Hepatocyte (in vitro differentiated cells): ENCODE results near the gene USE1. TPM values are rescaled to one million over a fixed set of nuclear protein-coding genes. Genes with fewer than 3 reads are reported as not detected.
A peak's percentile ranks its signal among the peaks of the same experiment; 100 is the strongest.

Experiments
- DNase-seq: peaks from one replicate; pipeline ENCODE4 v3.0.0-alpha.2; 2016; ENCODE audit warnings: low spot score
- H2AFZ ChIP-seq: fragments of 200-600 bp; sonication (generic); 2 replicates; pipeline ENCODE4 v1.6.0; 2016; ENCODE audit warnings: antibody characterized with exemption, mild to moderate bottlenecking
- H3K27ac ChIP-seq: fragments of 200-600 bp; sonication (generic); 2 replicates; pipeline ENCODE4 v1.5.1; 2016; ENCODE audit warnings: mild to moderate bottlenecking
- H3K27me3 ChIP-seq: fragments of 200-600 bp; sonication (generic); 2 replicates; pipeline ENCODE4 v1.6.1; 2016
- H3K36me3 ChIP-seq: fragments of 200-600 bp; sonication (generic); replicated peaks from 2 replicates; pipeline ENCODE4 v1.5.1; 2016; ENCODE audit warnings: low read depth; ENCODE audit not compliant: insufficient read depth
- H3K4me1 ChIP-seq: fragments of 200-600 bp; sonication (generic); 2 replicates; pipeline ENCODE4 v1.5.1; 2016; ENCODE audit warnings: mild to moderate bottlenecking, moderate library complexity; ENCODE audit not compliant: insufficient read depth
- H3K4me2 ChIP-seq: fragments of 200-600 bp; sonication (generic); 2 replicates; pipeline ENCODE4 v1.6.0; 2016
- H3K4me3 ChIP-seq: fragments of 200-600 bp; sonication (generic); 2 replicates; pipeline ENCODE4 v1.5.1; 2016; ENCODE audit warnings: mild to moderate bottlenecking
- H3K79me2 ChIP-seq: fragments of 200-600 bp; sonication (generic); 2 replicates; pipeline ENCODE4 v1.6.0; 2017; ENCODE audit warnings: mild to moderate bottlenecking
- H3K9me2 ChIP-seq: fragments of 200-600 bp; sonication (generic); replicated peaks from 2 replicates; pipeline ENCODE4 v1.6.0; 2017; ENCODE audit warnings: mild to moderate bottlenecking; ENCODE audit not compliant: insufficient read depth
- H3K9me3 ChIP-seq: fragments of 200-600 bp; sonication (generic); 2 replicates; pipeline ENCODE4 v1.5.1; 2016; ENCODE audit warnings: low read depth, mild to moderate bottlenecking
- H4K20me1 ChIP-seq: fragments of 200-600 bp; sonication (generic); 2 replicates; pipeline ENCODE4 v1.6.0; 2016; ENCODE audit warnings: mild to moderate bottlenecking; ENCODE audit not compliant: insufficient read depth, poor library complexity, severe bottlenecking
- CTCF ChIP-seq: fragments of 200-600 bp; sonication (generic); IDR thresholded peaks from 2 replicates; pipeline ENCODE4 v1.5.1; 2016; ENCODE audit warnings: antibody characterized with exemption, mild to moderate bottlenecking; ENCODE audit not compliant: poor library complexity
- EZH2 ChIP-seq: fragments of 200-600 bp; sonication (generic); IDR thresholded peaks from 2 replicates; pipeline ENCODE4 v1.6.1; 2016; ENCODE audit warnings: antibody characterized with exemption, mild to moderate bottlenecking, borderline replicate concordance
- EZH2phosphoT487 ChIP-seq: fragments of 200-600 bp; sonication (generic); IDR thresholded peaks from one replicate; pipeline ENCODE4 v1.6.1; 2018; ENCODE audit warnings: antibody characterized with exemption, mild to moderate bottlenecking, low read depth, moderate library complexity; ENCODE audit not compliant: unreplicated experiment, severe bottlenecking
- WGBS: methylation state at CpG from one replicate; pipeline ENCODE4 v1.1.6; 2016; ENCODE audit warnings: low lambda C conversion rate; ENCODE audit errors: missing lambda C conversion rate; 5-methylcytosine and 5-hydroxymethylcytosine counted together
- polyA plus RNA-seq: library from polyadenylated mRNA; unstranded; fragments of >200 nt; fragmentation: Nextera tagmentation; extraction: Ambion mirVana; gene quantifications from 2 replicates; pipeline ENCODE4 v1.2.1, GENCODE V29; 2016
- total RNA-seq: library from RNA; depleted of rRNA; stranded (reverse); fragments of >200 nt; gene quantifications from 2 replicates; pipeline ENCODE4 v1.2.3, GENCODE V29; 2014

The USE1 gene
- total and polyA plus RNA-seq, 2 experiments from 2014 or later = 26.9 to 46.7 TPM

- Histone ChIP-seq H3K27me3 (no peaks in the 10 kb centered on the region), H3K4me2 (peak overlapping the region; percentile 89), H2AFZ (no peak overlapping the region), H3K79me2 (peaks cover 61% of the 10 kb centered on the region), H3K36me3 (no peaks in the 10 kb centered on the region), H4K20me1 (peaks cover 27% of the 10 kb centered on the region), H3K4me3 (no peak overlapping the region), H3K27ac (peak overlapping the region; percentile 53), H3K4me1 (peaks cover 32% of the 10 kb centered on the region), H3K9me2 (no peaks in the 10 kb centered on the region), H3K9me3 (no peaks in the 10 kb centered on the region)
- no peak for TF ChIP-seq EZH2
- TF ChIP-seq CTCF = peak; percentile 44
- TF ChIP-seq EZH2phosphoT487 = no peak
- peak; percentile 86 for DNase-seq
- WGBS = 18% methylated on average over 77 of the region's 80 CpGs
These were observed 20.3 kb downstream of the USE1 start for GRCh38 chr19:17235300-17235970.

GRCh38 chr19:17235971-17236777 is 21.0 kb downstream of the USE1 start:
- TF ChIP-seq CTCF (no peak), EZH2phosphoT487 (no peak), EZH2 (no peak)
- WGBS = 27% methylated on average over 15 of the region's 27 CpGs
- Histone ChIP-seq H3K9me2 (no peaks in the 10 kb centered on the region), H3K9me3 (no peaks in the 10 kb centered on the region), H4K20me1 (peaks cover 32% of the 10 kb centered on the region), H3K79me2 (peaks cover 66% of the 10 kb centered on the region), H3K4me2 (peak overlapping the region; percentile 89), H2AFZ (no peak overlapping the region), H3K36me3 (no peaks in the 10 kb centered on the region), H3K4me1 (peaks cover 39% of the 10 kb centered on the region), H3K4me3 (no peak overlapping the region), H3K27ac (no peak overlapping the region), H3K27me3 (no peaks in the 10 kb centered on the region)
- DNase-seq = no peak

- Histone ChIP-seq H3K27ac (no peak overlapping the region), H3K79me2 (peaks cover 74% of the 10 kb centered on the region), H3K4me1 (peaks cover 46% of the 10 kb centered on the region), H3K4me2 (peak overlapping the region; percentile 89), H3K9me2 (no peaks in the 10 kb centered on the region), H3K36me3 (no peaks in the 10 kb centered on the region), H2AFZ (no peak overlapping the region), H3K9me3 (no peaks in the 10 kb centered on the region), H4K20me1 (peaks cover 39% of the 10 kb centered on the region), H3K4me3 (no peak overlapping the region), H3K27me3 (no peaks in the 10 kb centered on the region)
- TF ChIP-seq EZH2 = no peak
- TF ChIP-seq EZH2phosphoT487 = no peak
- no peak for TF ChIP-seq CTCF
- 79% methylated on average over 16 of the region's 18 CpGs for WGBS
- no peak for DNase-seq
These were observed 21.8 kb downstream of the USE1 start for GRCh38 chr19:17236811-17237543.
